Prostate gland (tissue), 2 donors: ENCODE results near the gene THOC3. TPM values are rescaled to one million over a fixed set of nuclear protein-coding genes. Genes with fewer than 3 reads are reported as not detected.

ENCODE experiments used
- total RNA-seq, 2 donors: library from RNA; depleted of rRNA; stranded (reverse); fragments of >200 nt; gene quantifications; one replicate each; pipeline ENCODE4 v1.1.0, GENCODE V29; 2016

THOC3 gene
- total RNA-seq, 2 donors from 2014 or later, result 30.2 to 63.3 TPM

Other genes with a start within 250 kb of the THOC3 start
- gene CPLX2, start 96.7 kb downstream of the THOC3 start, total RNA-seq, result 1 to 10 TPM in 1 of 2 donors, under 1 TPM in 1; 0.23 to 1.0 TPM